Superior temporal gyrus (tissue), 1 donor: ENCODE results near the gene SLC4A1.
A peak's percentile ranks its signal among the peaks of the same experiment; 100 is the strongest.

Experiments used
- DNase-seq: peaks from one replicate; pipeline ENCODE4 v3.0.0-alpha.2; 2016; ENCODE audit errors: extremely low spot score

The SLC4A1 gene

DNA sequence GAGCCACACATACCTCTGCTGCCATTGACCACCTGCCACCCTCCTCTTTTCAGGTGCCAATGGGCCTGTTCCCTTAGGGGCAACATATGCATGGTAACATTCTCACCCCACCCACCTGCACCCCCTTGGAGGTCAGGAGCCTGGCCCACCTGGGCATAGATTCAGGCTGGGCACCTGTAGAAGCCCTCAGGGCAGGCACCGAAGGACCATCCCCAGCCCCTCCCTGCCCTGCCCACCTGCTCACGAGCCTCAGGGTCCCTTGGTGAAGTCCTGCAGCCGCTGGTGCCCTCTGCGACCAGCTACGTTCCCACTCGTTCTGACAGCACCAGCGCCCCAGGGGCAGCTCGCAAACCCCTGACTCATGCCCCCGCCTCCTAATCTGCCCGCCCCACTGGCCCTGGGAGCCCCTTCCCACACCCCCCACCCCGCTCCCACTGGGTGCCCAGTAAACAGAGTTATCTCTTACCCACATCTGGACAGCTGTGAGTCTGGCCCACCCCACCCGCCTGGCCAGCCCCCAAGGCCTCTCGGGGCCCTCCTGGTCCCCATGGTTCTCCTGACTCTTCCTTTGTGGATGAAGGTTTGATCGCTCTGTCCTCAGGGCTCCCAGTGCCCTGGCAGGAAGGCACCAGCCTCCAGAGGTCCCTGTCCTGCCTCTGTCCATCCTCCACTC lies at the start of gene SLC4A1:
SLC4A1 (minus strand) TSS at position 318 of the 673 bp plus-strand sequence. CDS start 5,269 bp downstream, outside the sequence.
- DNase-seq = no peak

DNA sequence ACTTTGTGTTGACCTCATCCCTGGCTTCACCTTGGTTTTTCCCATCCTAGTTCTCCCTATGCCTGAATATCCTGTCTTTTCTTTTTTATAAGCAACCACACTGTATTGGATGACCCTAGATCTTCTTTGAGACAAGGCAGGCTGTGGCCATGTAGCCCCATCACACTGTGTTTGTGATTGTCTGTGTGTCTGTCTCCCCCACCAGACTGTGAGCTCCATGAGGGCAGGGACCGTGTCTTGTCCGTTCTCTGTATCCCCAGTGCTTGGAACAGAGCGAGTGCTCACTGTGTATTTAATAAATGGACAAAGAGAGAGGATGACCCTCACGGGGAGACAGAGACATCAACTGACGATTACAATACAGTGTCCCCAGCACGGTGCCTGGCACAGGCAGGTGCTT lies 49.6 kb upstream of the SLC4A1 start:
- DNase-seq = no peak

DNA sequence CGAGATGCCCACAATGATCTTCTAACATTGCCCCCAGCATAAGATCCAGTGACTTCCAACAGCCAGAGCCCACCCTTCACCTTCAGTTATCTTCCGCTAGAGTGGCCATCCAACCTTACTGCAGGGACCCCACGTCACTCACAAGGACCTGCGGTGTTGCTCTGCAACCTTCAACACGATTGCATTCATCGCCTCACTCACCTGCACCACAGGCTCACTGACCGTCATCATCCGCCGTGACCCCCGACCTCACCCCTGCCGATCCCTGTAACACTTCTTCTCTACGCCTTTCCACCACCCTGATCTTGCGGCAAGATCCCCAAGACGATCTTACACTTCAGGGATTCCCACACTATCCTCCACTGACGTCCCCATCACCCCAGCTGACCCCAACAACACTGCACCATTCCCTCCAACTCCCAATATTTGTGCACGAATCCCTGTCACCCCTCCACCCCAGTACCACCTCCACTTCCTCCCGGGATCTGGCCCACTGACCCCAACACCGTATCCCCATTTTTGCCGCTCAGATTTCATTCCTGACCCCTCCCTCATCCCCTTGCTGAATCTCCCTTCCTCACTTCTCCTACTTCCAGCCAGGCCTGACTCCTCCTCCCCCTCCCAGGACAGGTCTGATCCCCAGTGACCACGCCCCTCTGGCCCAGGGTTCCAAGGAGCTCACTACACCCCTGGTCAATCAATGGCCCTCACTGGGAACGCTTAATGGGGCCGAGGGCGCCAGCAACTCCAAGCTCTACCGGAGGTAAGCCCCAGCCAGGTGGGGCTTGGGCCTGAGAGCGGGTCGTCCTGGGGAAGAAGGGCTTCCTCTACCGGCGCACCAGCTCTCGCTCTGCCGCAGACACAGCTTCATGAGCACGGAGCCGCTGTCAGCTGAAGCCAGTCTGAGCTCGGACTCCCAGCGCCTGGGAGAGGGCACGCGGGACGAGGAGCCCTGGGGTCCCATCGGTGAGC lies 48.1 kb upstream of the SLC4A1 start:
- DNase-seq = no peak

DNA sequence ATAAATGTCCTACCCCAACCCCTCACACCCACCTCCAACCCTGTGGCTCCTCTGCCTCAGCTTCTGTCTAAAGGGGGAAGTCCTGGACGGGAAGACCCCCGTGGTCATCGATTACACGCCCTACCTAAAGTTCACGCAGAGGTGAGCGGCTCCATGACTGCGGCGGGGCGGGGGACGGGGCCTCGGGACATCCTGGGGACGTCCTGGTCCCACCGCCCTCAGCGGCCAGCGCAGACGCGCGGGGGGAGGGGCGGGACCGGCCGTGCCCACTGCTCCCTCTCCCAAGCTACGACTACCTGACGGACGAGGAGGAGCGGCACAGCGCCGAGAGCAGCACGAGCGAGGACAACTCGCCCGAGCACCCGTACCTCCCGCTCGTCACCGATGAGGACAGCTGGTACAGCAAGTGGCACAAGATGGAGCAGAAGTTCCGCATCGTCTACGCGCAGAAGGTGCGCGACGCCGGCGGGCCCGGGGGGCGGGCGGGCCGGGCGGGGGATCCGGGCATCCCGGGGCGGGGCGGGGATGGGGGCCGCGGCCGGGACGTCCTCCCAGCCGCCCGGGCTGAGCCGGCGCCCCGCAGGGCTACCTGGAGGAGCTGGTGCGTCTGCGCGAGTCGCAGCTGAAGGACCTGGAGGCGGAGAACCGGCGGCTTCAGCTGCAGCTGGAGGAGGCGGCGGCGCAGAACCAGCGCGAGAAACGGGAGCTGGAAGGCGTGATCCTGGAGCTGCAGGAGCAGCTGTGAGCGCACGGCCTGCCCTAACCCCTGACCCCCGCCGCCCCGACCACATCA lies 47.1 kb upstream of the SLC4A1 start:
- no peak for DNase-seq

DNA sequence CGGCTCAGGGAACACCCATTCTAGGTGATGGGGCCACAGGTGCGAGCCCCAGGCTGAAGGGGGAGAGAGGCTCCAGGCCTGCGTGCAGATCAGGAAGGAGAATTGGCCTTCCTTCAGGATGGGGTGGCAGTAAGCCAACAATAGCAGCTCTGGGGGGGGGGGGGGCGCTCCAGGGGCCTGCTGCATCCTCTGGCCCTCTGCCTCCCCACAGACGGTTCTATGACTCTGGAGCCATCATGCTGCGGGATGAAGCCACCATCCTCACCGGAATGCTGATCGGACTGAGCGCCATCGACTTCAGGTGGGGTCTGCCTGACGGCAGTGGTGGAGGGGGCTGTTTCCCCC lies 46.6 kb upstream of the SLC4A1 start:
- no peak for DNase-seq

DNA sequence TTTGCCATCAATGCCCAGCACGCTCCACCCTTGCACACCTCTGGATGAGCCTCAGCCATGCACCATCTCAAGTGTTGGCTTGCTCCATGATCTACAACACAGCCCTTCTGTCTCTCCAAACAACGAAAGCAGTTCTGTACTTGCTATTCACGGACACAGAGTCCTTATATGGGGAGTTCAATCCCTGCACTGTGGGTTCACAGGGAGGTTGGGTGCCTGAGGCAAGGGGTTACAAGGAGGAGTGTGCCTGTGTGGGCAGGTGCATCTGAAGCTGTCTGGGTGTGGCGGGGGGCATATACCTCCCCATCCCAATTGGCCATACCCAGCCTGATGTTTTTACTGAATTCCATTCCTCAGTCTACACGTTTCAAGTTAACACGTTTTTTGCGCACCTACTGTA lies 46.1 kb upstream of the SLC4A1 start:
- no peak for DNase-seq

DNA sequence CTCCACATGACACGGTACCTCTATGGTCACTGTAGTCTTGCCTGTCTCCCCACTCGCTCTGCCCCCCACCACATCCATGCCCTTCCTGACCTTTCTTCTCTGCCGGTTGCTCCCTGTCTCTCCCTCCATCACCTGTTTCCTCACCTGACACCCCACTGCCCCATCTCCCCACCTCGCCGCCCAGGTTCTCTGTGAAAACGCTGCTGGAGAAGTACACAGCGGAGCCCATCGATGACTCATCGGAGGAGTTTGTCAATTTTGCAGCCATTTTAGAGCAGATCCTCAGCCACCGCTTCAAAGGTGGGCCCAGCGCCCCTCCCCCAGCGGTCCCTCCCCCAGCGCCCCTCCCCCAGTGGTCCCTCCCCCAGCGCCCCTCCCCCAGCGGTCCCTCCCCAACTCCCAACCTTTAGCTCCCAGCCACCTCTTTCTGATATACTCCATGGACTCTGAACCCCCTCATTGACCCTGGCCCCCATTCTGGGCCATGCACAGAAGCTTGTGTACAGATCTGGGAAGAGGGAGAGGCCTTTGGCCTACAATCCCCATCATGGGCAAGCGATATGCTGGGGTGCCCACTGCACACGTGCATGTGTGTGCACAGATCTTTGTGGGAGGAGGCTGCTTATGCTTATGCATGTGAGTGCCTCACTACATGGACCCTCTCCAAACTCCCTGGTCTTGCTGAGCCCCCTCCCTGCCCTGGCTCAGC lies 44.6 kb upstream of the SLC4A1 start:
- DNase-seq = no peak

DNA sequence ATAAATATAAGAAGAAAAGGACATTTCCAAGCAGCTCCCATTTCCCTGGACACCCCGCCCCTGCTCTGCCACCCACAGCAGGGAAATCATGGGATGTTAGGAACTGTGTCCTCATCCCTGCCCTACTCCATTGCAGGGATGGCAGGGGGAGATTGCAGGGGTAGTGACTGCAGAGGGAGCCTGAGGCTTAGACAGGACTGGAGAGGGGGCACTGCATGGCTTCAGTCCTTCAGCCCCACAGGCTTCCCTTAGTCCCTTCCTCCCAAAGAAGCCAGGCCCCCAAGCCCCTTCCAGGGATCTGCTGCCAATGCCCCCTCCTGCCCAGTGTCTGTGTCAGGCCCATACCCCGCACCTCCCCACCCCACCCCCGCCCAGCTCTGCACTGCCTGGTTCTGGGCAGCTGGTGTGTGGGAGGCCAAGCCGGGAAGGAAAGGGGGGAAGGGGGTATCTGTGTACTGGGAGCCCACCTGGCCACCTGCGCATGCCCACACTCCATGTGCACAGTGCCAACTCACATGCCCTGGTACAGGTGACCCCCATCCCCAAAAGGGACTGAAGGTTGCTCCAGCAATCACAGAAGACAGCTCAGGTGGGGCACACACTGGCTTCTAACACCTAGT lies 43.7 kb upstream of the SLC4A1 start:
- DNase-seq = no peak

DNA sequence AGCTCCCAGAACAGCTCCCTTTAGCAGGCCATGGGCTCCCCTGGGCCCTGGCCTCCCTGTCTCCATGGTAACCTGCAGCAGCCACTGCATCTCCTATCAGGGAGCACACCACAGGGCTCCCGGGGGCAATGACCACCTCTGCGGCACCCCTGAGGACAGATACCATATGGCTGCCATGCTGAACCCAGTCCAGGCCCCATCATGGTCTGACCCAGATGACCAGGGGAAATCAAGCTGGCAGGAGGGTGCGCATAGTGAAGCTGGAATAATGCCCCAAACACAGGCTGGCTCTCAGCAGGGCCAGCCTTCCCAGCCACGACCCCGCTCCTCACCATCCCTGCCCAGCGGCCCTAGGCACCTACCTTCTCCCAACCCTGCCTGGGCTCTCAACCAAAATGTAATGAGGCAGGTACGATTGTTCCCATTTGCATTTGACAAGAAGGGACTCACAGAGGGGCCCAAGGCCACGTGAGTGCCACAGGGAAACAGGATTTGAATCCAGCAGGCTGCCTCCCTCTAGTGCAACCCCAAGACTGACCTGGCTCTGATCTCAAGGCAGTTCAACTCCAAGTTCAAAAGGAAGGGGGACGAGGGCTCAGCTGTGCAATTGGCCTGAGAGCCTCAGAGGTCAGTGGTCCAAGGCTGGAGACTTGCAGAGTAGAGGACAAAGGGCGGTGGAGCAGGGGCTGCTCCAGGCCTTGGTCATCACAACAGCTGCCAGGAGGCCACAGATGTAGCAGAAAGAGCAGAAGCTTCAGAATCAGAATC lies 42.9 kb upstream of the SLC4A1 start:
- DNase-seq = no peak

DNA sequence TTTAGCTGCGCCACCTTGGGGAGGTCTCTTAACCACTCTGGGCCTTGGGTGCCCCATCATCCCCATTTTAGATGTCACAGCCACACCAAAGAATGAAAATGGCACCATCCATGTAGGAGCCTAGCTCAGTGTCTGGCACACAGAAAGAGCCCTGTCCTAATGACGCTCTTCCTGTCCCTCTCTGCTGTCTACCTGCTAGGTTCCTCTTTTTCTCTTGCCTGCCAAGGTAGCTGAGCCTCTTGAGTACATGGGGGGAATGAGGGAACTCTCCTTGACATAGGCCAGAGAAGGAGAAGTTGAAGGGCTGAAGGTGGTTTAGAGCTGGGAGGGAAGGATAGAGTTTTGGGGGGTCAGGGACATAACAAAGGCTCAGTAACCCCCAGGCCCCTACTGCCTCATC lies 42.3 kb upstream of the SLC4A1 start:
- DNase-seq = no peak

DNA sequence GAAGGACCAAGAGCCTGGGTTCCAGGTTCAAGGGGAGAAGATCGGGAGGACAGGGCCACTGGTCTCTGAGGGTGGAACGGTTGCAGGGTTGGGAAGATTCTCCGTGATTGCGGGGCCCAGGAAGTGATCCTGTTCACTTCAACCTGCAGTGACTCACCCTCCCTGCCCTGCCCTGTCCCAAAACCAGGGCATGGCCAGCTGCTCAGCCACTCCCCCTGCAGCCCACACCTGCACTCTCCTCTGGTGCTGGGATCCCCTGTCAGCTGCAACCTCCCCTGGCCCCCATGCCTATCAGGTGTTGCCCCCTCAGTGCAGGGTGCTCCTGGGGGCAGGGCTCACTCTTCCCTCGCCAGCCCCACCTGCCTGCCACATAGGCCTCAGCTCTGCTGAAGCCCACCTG lies 41.5 kb upstream of the SLC4A1 start:
- DNase-seq = no peak

DNA sequence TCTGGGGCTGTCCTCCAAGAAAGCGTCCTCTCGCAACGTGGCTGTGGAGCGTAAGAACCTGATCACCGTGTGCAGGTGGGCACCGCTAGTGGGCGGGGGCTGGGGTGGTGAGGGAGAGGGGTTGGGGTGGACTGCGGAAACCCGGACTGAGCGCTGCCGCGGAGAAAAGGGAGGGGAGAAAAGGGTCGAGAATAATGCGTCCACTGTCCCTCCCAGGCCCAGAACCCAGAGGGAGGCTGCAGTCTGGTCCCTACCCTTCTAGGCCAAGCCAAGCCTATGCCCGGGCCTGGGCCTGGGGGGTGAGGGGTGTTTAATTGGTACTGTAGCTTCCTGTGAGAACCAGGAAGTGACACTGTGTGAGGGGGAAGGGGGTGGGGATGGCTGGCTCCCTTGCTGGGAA lies 40.9 kb upstream of the SLC4A1 start:
- peak; percentile 30 for DNase-seq

DNA sequence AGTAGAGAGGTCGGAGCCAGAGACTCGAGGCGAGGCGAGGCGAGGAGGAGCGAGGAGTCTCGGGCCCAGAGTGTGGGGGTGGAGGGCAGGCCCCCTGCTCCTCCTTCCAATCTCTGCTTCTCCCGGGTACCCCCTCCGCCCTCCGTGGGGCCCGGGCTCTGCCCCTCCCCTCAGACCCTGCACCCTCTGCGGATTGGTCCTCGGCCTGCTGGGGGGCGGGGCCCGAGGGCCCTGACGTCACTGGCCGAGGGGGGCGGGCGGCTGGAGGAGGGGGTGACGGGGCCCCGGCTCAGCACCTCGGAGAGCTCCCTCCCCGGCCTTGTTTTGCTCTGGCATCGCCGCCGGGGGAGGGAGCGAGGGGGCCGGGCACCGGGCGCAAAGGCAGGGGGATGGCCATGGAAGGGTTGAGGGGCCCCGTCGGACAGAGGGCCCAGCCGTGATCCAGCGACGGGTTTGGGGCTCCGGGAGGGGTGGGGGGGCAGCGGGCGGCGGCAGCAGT lies 40.4 kb upstream of the SLC4A1 start, which contains the start of gene RUNDC3A:
RUNDC3A (plus strand) TSS at position 282 of the 499 bp plus-strand sequence. CDS start 232 bp downstream, outside the sequence.
- peak; percentile 88 for DNase-seq

DNA sequence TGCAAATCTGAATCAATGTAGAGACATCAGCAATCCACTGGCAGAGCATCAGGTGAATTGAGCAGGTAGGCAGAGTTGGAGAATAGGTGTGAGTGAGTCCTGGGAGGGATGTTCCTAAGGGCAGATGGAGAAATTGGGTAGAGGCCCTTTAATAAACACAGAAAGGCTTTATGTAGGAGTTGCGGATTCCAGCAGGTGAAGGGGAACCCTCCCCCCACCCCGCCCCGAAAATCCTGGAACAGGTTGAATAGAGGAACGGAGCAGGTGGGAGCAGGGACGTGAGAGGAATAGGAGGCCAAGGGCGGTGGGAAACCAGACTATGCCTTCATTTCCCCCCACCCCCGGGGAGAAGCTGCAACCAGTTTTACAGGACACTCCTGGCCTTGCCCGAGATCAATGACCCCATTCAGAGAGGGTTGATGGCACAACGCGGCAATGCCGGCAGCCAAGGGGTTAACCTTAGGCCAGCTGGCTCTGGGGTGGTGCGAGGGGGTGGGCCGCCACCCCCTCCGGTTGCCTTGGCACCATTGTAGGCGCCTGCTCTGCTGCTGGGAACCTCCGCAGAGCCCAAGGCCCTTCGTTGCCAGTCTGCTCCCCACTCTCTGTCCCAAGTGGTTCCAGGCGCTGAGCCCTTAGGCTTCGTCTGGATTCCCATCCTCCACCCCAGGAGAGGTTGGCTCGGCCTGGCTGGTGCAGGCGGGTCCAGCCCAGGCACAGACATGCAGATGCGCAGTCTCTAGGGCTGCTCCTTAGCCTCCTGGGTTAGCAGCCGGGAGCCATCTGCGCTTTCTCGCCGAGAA lies 39.7 kb upstream of the SLC4A1 start:
- DNase-seq = peak; percentile 77

DNA sequence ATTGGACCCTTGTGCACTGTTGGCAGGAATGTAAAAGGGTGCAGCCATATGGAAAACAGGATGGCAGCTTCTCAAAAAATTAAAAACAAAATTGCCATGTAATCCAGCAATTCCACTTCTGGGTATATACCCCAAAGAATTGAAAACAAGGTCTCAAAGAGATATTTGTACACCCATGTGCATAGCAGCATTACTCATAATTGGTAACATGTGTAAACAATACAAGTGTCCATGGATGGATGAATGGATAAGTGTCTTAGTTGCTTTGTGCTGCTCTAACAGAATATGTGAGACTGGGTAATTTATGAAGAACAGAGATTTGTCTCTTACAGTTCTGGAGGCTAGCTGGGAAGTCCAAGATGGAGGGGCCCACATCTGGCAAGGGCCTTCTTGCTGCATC lies 36.7 kb upstream of the SLC4A1 start:
- DNase-seq = no peak

DNA sequence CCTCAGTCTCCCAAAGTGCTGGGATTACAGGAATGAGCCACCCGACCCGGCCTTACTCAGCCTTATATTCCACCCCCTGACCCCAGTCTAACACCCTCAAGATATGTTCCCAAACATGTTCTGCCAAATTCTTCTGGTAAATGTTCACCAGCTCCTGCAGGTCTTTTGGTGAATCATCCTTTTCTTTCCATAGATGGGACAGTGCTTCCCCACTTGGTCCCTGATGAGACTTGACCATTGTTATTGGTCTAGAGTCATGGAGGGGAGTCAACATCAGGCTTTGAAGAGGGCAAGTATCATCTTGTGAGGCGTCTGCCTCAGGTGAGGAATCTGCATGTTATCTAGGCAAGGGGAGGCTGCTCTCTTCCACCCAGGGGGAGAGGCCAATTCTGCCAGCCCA lies 30.0 kb upstream of the SLC4A1 start:
- DNase-seq = no peak

DNA sequence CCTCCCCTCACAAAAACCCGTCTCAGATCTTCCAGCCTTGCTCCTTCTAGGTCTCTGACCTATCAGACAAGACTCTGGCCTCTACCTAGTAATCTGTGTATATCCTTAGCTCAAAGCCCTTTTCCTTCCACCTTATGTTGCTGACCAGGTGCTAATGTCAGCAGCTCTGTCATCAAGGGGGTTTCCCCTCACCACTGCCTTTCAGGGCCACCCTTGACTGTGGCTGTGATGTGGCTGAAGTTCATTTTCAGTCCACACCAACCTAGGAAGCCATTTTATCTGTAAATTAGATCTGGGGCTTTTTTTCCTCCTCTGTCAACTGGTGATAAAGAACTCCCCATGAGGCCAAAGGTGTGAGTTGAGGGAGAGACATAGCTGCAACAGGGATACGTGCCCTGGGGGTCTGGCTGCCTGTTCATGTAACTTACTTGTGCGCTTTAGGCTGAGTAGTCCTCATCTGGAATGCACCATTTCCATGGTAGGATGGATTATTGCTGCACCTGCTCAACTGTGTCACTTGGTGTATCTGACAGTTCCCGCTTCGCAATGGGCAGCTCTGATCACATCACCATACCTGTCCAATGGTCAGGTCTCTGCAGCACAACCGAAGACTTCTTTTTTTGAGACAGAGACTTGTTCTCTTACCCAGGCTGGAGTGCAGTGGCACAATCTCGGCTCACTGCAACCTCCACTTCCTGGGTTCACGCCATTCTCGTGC lies 25.7 kb upstream of the SLC4A1 start:
- DNase-seq = no peak

DNA sequence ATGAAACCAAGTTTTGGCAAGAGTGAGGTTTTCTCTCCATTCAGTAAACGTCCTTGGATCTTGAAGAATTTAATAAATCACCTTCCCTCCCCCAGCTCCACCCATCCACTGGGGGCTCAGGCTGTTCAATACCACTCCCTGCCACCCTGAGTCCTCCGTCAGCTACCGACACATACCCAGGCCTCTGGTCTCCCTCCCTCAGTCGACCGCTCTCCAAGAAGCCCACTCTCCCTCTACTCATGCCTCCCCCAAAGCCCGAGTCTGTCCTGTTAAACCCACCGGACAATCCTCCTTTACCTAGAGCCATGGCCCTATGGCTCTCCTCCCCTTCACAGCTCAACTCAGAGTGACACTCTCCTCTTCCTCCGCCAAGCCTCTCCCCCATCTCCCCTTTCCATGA lies 19.7 kb upstream of the SLC4A1 start:
- DNase-seq = no peak

DNA sequence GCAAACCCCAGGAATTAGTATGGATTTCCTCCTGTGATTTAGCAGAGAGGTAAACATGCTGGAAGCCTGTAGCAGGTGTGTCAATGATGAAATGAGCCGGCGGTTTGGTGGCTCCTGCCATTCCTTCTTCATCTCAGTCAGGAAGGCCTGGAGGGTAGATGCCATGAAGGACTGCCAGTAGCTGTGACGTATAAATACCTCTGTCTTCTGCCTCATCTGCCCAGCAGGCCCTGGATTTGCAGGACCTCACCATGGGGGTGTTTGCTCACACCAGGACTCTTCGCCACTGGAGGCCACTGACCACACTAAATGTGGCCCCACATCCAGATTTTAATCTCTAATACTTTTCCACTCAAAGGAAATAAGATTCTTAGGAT lies 16.1 kb upstream of the SLC4A1 start:
- no peak for DNase-seq
